ENCODE measurements around the gene LRRC32. TPM values are rescaled to one million over a fixed set of nuclear protein-coding genes. Genes with fewer than 3 reads are reported as not detected.
"Not testable (repeated sequence)": the region's sequence is repeated elsewhere in the genome, so short reads cannot be mapped to it uniquely, and the experiment has no call there.

The LRRC32 gene
- total and polyA plus RNA-seq, 9 of the 15 experiments (the other 6 are each of a cell fraction or from before 2014, with no cell fraction given): 0.10 to 0.50 (median 0.19) TPM; not detected in 5

DNA sequence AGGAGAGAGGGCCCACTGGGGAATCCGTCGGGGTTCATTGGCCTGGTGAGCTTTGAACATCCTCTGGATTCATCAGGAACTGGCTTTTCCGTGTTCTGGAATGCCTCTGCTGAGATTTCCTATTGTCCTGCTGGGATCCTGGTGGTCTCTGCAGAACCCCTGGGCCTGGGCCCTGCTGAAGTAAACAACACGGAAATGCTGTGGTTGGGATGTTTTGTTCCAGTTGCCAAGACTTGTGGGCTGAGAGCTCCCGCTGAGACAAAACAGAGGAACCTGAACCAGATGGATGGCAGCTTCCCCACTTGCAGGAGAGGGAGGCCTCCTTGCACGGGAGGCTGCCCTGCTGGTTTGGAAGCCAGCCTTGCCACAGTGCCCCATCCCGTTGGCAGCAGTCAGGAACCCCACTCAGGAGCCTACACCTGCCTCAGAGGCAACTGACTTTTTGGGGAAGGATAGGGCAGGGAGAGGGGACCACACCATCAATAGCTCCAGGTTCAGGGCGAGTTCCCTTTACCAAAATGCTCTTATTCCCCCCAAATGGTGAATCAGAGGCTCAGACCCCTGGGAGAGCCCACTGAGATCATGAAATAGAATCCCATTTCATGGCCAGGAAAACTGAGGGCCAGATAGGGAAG, 60.7 kb downstream of the LRRC32 start (continued):
- TF ChIP-seq, protein P1, sequence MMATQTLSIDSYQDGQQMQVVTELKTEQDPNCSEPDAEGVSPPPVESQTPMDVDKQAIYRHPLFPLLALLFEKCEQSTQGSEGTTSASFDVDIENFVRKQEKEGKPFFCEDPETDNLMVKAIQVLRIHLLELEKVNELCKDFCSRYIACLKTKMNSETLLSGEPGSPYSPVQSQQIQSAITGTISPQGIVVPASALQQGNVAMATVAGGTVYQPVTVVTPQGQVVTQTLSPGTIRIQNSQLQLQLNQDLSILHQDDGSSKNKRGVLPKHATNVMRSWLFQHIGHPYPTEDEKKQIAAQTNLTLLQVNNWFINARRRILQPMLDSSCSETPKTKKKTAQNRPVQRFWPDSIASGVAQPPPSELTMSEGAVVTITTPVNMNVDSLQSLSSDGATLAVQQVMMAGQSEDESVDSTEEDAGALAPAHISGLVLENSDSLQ (IDR thresholded peaks at IDR 0.05): no peak
- TF ChIP-seq, protein P2, sequence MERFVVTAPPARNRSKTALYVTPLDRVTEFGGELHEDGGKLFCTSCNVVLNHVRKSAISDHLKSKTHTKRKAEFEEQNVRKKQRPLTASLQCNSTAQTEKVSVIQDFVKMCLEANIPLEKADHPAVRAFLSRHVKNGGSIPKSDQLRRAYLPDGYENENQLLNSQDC (CRISPR knock-in tag; IDR thresholded peaks at IDR 0.05): no peak
- TF ChIP-seq EGR1 (conservative IDR thresholded peaks at IDR 0.05): no peak

DNA sequence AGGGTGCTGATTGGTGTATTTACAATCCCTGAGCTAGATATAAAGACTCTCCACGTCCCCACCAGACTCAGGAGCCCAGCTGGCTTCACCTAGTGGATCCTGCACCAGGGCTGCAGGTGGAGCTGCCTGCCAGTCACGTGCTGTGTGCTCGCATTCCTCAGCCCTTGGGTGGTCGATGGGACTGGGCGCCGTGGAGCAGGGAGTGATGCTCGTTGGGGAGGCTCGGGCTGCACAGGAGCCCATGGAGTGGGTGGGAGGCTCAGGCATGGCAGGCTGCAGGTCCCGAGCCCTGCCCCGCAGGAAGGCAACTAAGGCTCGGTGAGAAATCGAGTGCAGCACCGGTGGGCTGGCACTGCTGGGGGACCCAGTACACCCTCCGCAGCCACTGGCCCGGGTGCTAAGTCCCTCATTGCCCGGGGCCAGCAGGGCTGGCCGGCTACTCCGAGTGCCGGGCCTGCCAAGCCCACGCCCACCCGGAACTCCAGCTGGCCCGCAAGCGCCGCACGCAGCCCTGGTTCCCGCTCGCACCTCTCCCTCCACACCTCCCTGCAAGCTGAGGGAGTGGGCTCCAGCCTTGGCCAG, 61.6 kb downstream of the LRRC32 start:
- H2AFZ ChIP-seq (ENCODE audit: low read depth, low read length); H3K27me3 ChIP-seq (ENCODE audit: control insufficient read depth in 2 of 2, insufficient read depth in 2 of 2, low read length in 2 of 2); DNase-seq (ENCODE audit: extremely low read depth in 1 of 4, low spot score in 3 of 4); H3K79me2 ChIP-seq (ENCODE audit: control insufficient read depth, insufficient read depth, low read length); H3K4me2 ChIP-seq (ENCODE audit: insufficient read depth, low read length); H3K4me3 ChIP-seq; H4K20me1 ChIP-seq (replicated peaks; ENCODE audit: control insufficient read depth, insufficient read depth, low read length); H3K9me1 ChIP-seq (ENCODE audit: control insufficient read depth, insufficient read depth, low read length); H3K4me1 ChIP-seq (replicated peaks in 1 of 2; ENCODE audit: control insufficient read depth in 2 of 2, insufficient read depth in 2 of 2, low read length in 2 of 2); FAIRE-seq; ATAC-seq; BruUV-seq (replicated peaks); CTCF ChIA-PET (ENCODE audit: low intra/inter-chr PET ratio); H3K9me3 ChIP-seq (replicated peaks; ENCODE audit: control insufficient read depth, insufficient read depth, low read depth, low read length); intact Hi-C loops (cut with micrococcal nuclease); H3K9ac ChIP-seq (ENCODE audit: insufficient read depth in 1 of 2, low read depth in 2 of 2, low read length in 2 of 2); H3K27ac ChIP-seq (ENCODE audit: extremely low read depth, low read depth, low read length); in situ Hi-C loops (cut with MboI); H3K36me3 ChIP-seq (ENCODE audit: control insufficient read depth, insufficient read depth, low read length): not testable (repeated sequence)
- 41% methylated on average over 18 of the region's 27 CpGs for WGBS (ENCODE audit: insufficient coverage, low coverage, missing lambda C conversion rate)
- POLR2A ChIA-PET: interaction anchor here (0.8 kb wide), 1 partner anchor 13 kb away, joined by 4 read pairs; no protein-coding TSS in a partner anchor
